GM12892 (cell line): Measurements from ENCODE around the gene ARL5A.

Source experiments
- POLR2A ChIP-seq: IDR thresholded peaks from 2 replicates; pipeline ENCODE4 v1.6.1; 2011; ENCODE audit warnings: low read depth, low read length, control low read depth
- POLR2AphosphoS5 ChIP-seq: IDR thresholded peaks from 2 replicates; pipeline ENCODE4 v1.6.1; 2011; ENCODE audit warnings: low read depth, low read length, control low read depth
- TAF1 ChIP-seq: IDR thresholded peaks from 2 replicates; pipeline ENCODE4 v1.6.1; 2011; ENCODE audit warnings: low read depth, mild to moderate bottlenecking, control low read depth, low read length, borderline replicate concordance

DNA sequence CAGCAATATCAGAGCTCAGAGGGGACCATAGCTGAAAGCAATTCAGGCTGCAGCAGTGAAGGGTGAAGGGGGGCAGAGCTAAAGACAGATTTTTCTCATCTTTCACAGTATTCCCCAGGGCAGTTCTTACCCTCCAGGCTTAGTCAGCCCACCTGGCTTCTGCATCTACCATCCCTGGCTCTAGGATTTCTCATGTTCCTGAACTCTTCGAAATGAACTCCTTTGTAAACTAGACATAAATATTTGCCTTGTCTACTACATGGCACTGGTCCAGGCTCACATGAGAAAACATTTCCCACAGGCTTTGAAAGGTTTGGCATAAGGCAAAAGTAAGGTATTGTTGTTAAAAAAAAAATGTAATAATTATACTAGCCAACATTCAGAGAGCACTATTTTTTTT, 70.4 kb downstream of the ARL5A start:
- TF ChIP-seq POLR2AphosphoS5 (no peak), POLR2A (no peak), TAF1 (no peak)
